Measurements from ENCODE around the gene CATSPERB.
"Not testable (repeated sequence)": the region's sequence is repeated elsewhere in the genome, so short reads cannot be mapped to it uniquely, and the experiment has no call there.

Gene CATSPERB

GRCh38 chr14:91573894-91574837, 157.7 kb downstream of the CATSPERB start:
- peak; percentile 74 for DNase-seq

GRCh38 chr14:91573528-91573893, 158.4 kb downstream of the CATSPERB start:
- DNase-seq: no peak

- no peak for DNase-seq
These were observed 161.9 kb downstream of the CATSPERB start for GRCh38 chr14:91570021-91570420.

GRCh38 chr14:91569301-91569700, 162.6 kb downstream of the CATSPERB start:
- DNase-seq: no peak

GRCh38 chr14:91568626-91569025, 163.3 kb downstream of the CATSPERB start:
- DNase-seq: no peak

- not testable (repeated sequence) for DNase-seq
These were observed 164.1 kb downstream of the CATSPERB start for GRCh38 chr14:91567827-91568226.

GRCh38 chr14:91555531-91555930, 176.4 kb downstream of the CATSPERB start:
- DNase-seq: no peak

GRCh38 chr14:91554535-91555332, 177.2 kb downstream of the CATSPERB start:
- no peak for DNase-seq

GRCh38 chr14:91548108-91548507, 183.8 kb downstream of the CATSPERB start:
- no peak for DNase-seq

GRCh38 chr14:91545946-91546716, 185.8 kb downstream of the CATSPERB start:
- no peak for DNase-seq

- DNase-seq: no peak
These were observed 186.7 kb downstream of the CATSPERB start for GRCh38 chr14:91545204-91545603.

- DNase-seq: no peak
These were observed 195.6 kb downstream of the CATSPERB start for GRCh38 chr14:91536327-91536726.

GRCh38 chr14:91534059-91534458, 197.8 kb downstream of the CATSPERB start:
- DNase-seq: not testable (repeated sequence)

GRCh38 chr14:91533623-91534022, 198.3 kb downstream of the CATSPERB start:
- DNase-seq: no peak
